ENCODE measurements around the gene SERPIND1. TPM values are rescaled to one million over a fixed set of nuclear protein-coding genes. Genes with fewer than 3 reads are reported as not detected.

SERPIND1 gene
- polyA plus RNA-seq, 1 donor from 2014 or later: not detected

DNA sequence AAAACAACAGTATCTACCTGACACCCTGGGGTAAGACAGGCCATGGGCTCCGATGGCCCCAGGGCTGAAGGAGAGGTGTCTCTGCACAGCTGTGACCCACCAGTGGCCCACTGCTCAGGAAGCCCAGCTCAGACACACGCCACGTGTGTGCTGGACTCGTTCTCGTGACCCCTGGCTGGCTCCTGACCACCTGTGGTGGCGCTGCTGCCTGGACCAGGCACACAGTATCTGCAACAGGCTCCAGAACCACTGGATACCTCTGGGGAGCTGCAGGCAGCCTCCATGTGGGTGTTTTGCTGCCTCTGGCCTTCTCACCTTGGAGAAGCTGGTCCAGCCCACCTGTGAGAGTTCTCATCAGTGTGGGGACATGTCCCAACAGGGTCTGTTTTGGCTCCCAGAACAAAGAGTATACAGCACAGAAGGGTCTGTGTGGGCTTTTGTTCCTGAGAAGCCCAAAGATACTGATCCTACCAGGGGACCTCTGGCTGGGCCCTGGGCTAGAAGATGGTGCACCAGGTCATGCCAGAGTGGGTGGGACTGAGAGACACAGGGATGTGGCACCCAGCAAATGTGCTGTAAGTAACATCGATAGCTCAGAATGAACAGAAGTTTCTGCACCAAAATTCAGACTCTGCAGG is 21.7 kb upstream of the SERPIND1 start:
- no peak overlapping the region for H3K27ac ChIP-seq (ENCODE audit: low read length)
- no peak overlapping the region for H3K4me3 ChIP-seq (ENCODE audit: low read length)
- no peak for TF ChIP-seq SMC3 (conservative IDR thresholded peaks at IDR 0.05; ENCODE audit: poor library complexity)
- TF ChIP-seq REST (IDR thresholded peaks at IDR 0.05; ENCODE audit: borderline replicate concordance): no peak
- no peak for TF ChIP-seq MXI1 (conservative IDR thresholded peaks at IDR 0.05; ENCODE audit: poor library complexity, severe bottlenecking)
- TF ChIP-seq TAF1 (IDR thresholded peaks at IDR 0.05; ENCODE audit: low read depth): no peak
- no peak for TF ChIP-seq CTCF (IDR thresholded peaks at IDR 0.05; ENCODE audit: poor library complexity, severe bottlenecking)
- TF ChIP-seq POLR2AphosphoS5 (IDR thresholded peaks at IDR 0.05): no peak
- no peak for TF ChIP-seq RAD21 (conservative IDR thresholded peaks at IDR 0.05)
- no peak for TF ChIP-seq EP300 (conservative IDR thresholded peaks at IDR 0.05; ENCODE audit: poor library complexity, severe bottlenecking)
- TF ChIP-seq EZH2 (IDR thresholded peaks at IDR 0.05; ENCODE audit: borderline replicate concordance, insufficient read depth, low read length, poor library complexity, severe bottlenecking): no peak
- H4K20me1 ChIP-seq (ENCODE audit: insufficient read depth): no peaks in the 10 kb centered on the region
- H3K4me2 ChIP-seq (ENCODE audit: low read length): no peak overlapping the region
- H3K27me3 ChIP-seq (ENCODE audit: insufficient read depth, low read depth, low read length): no peaks in the 10 kb centered on the region
- no peaks in the 10 kb centered on the region for H3F3A ChIP-seq (ENCODE audit: insufficient read depth, low read length, poor library complexity, severe bottlenecking)
- no peak overlapping the region for H2AFZ ChIP-seq (ENCODE audit: low read depth, low read length)
- no peaks in the 10 kb centered on the region for H3K9me2 ChIP-seq (ENCODE audit: insufficient read depth, low read length)
- peaks cover 8% of the 10 kb centered on the region for H3K36me3 ChIP-seq (ENCODE audit: insufficient read depth, low read length)
- no peaks in the 10 kb centered on the region for H3K79me2 ChIP-seq (replicated peaks; ENCODE audit: insufficient read depth, low read length)
- no peaks in the 10 kb centered on the region for H3K9me3 ChIP-seq (ENCODE audit: low read length)
- H3K9ac ChIP-seq (ENCODE audit: low read length): no peak overlapping the region

DNA sequence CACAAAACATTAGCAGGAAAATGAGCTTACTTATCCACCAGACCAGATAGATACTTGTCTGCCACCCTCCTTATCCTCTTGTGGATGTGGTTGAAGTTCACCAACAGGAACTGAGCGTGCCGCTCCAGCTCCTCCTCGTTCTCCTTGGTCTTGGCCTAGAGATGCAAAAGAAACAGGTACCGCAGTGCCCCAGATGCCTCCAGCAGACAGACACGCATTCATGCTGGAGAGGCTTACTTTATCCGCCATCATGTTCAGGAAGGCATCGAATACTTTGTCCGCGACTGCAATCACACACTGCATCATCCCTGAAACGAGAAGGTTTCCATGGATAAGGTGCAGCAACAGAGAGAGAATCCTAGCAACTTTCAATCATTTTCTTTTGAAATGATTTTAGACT is 21.0 kb upstream of the SERPIND1 start:
- Histone ChIP-seq H3K27me3 (ENCODE audit: insufficient read depth, low read depth, low read length) (no peaks in the 10 kb centered on the region), H3K79me2 (replicated peaks; ENCODE audit: insufficient read depth, low read length) (no peaks in the 10 kb centered on the region), H3K27ac (ENCODE audit: low read length) (no peak overlapping the region), H3K4me3 (ENCODE audit: low read length) (no peak overlapping the region), H2AFZ (ENCODE audit: low read depth, low read length) (no peak overlapping the region), H4K20me1 (ENCODE audit: insufficient read depth) (no peaks in the 10 kb centered on the region), H3K4me2 (ENCODE audit: low read length) (no peak overlapping the region), H3K36me3 (ENCODE audit: insufficient read depth, low read length) (peaks cover 4% of the 10 kb centered on the region), H3F3A (ENCODE audit: insufficient read depth, low read length, poor library complexity, severe bottlenecking) (no peaks in the 10 kb centered on the region), H3K9me3 (ENCODE audit: low read length) (no peaks in the 10 kb centered on the region), H3K9ac (ENCODE audit: low read length) (no peak overlapping the region), H3K9me2 (ENCODE audit: insufficient read depth, low read length) (no peaks in the 10 kb centered on the region)
- TF ChIP-seq TAF1 (IDR thresholded peaks at IDR 0.05; ENCODE audit: low read depth) (no peak), POLR2AphosphoS5 (IDR thresholded peaks at IDR 0.05) (no peak), RAD21 (conservative IDR thresholded peaks at IDR 0.05) (no peak), EP300 (conservative IDR thresholded peaks at IDR 0.05; ENCODE audit: poor library complexity, severe bottlenecking) (no peak), CTCF (IDR thresholded peaks at IDR 0.05; ENCODE audit: poor library complexity, severe bottlenecking) (no peak), MXI1 (conservative IDR thresholded peaks at IDR 0.05; ENCODE audit: poor library complexity, severe bottlenecking) (no peak)
